Adipocyte (in vitro differentiated cells): ENCODE measurements around the gene REC8.

ENCODE experiments used
- DNase-seq: peaks from one replicate; pipeline ENCODE4 v3.0.0-alpha.2; 2015; ENCODE audit warnings: low read depth
- H3K27me3 ChIP-seq: replicated peaks from 2 replicates; pipeline ENCODE4 v1.7.0; 2013; ENCODE audit warnings: mild to moderate bottlenecking, low read length, moderate library complexity; ENCODE audit not compliant: control insufficient read depth, insufficient read depth
- H3K36me3 ChIP-seq: 2 replicates; pipeline ENCODE4 v1.7.0; 2013; ENCODE audit warnings: low read length, mild to moderate bottlenecking, moderate library complexity; ENCODE audit not compliant: control insufficient read depth, insufficient read depth, severe bottlenecking
- H3K4me1 ChIP-seq: 2 replicates; pipeline ENCODE4 v1.7.0; 2013; ENCODE audit warnings: mild to moderate bottlenecking, low read length, moderate library complexity; ENCODE audit not compliant: control insufficient read depth, insufficient read depth
- H3K4me3 ChIP-seq: 2 replicates; pipeline ENCODE4 v1.7.0; 2013; ENCODE audit warnings: mild to moderate bottlenecking, low read length, moderate library complexity
- H3K9ac ChIP-seq: 2 replicates; pipeline ENCODE4 v1.7.0; 2013; ENCODE audit warnings: mild to moderate bottlenecking, low read length, moderate library complexity
- H3K9me3 ChIP-seq: 2 replicates; pipeline ENCODE4 v1.7.0; 2013; ENCODE audit warnings: mild to moderate bottlenecking, low read length, moderate library complexity; ENCODE audit not compliant: control insufficient read depth

Gene REC8

DNA sequence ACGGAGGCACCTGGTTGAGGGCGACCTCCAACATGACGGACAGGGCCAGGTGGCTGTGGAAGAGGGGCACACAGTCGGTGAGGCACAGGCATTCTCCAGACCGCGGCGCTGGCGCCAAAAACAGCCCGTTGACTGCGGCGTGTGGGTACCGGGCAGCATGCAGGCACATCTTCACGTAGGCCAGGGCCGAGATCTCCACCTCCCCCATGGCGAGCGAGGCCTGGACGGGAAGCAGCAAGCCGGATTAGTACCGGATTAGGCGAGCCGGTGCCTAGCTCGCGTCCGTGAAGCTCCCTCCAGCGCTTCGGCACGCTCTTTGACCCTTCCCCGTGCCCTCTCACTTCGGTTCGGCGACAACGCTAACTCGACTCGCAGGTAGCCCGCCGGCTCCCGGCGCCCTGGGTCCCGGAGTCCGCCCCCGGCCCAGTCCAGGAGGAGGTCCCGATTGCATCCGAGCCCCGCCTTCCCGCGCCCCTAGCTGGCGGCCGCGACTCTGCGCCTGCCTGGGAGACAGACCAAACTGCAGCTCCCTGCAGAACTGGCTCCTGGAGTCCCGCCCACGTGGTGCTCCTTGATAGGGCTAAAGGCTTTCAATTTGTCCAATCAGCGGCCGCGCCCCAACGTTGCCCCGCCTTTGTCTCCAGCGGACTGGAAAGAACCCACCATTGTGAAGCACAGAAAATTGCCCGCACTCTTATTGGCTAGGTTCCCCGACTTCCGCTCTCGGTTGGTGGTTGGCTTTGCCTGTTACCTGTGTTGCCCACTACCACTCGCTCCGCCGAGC is 30.6 kb upstream of the REC8 start, which contains the start of gene EMC9:
TSS of gene EMC9 (minus strand) at position 495 of the 784 bp plus-strand sequence. CDS start at position 208, 287 bp downstream.
- Histone ChIP-seq H3K27me3 (no peaks in the 10 kb centered on the region), H3K9ac (peak within 1 kb of the TSS; percentile 88), H3K4me1 (peaks cover 35% of the 10 kb centered on the region), H3K4me3 (peak within 1 kb of the TSS; percentile 87), H3K9me3 (no peaks in the 10 kb centered on the region), H3K36me3 (peaks cover 21% of the 10 kb centered on the region)
- DNase-seq, result peak; percentile 100

DNA sequence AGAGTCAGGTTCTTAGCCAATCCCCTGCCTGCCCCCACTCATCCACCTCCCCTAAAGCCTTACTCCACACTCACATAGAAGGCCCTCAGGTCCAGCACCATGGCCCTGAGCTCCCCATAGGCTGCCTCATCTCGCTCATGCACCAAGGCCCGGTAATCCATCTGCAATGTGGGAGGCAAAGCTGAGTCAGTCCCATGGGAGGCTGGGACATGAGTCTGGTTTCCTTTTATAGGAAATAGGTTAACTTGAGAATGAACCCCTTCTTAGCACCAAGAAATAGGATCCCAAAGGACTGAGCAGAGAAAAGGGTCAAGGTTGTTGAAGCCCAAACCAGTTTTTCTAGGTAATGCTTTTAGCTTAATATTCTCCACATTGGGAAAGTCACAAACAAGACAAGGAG is 28.4 kb upstream of the REC8 start:
- H3K4me3 ChIP-seq, result no peak overlapping the region
- peaks cover 33% of the 10 kb centered on the region for H3K4me1 ChIP-seq
- H3K36me3 ChIP-seq, result peaks cover 11% of the 10 kb centered on the region
- H3K27me3 ChIP-seq, result no peaks in the 10 kb centered on the region
- H3K9ac ChIP-seq, result no peak overlapping the region
- no peak for DNase-seq
- H3K9me3 ChIP-seq, result no peaks in the 10 kb centered on the region

DNA sequence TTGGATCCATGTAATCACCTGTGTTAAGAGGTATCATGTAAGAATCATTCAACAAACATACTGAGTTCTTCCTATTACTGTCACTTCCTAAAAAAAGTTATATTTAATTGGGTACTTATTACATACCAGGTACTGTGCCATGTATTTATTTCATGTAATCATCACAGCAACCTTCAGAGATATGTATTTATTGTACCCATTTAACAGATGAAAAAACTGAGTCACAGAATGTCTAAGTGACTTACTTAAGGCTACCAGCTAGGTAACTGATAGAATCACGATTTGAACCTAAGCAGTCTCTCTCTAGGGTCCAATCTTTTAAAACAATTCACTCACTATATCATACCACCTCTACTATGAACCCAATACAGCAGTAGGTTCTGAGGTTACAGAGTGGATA is 27.4 kb upstream of the REC8 start:
- no peak overlapping the region for H3K9ac ChIP-seq
- H3K4me3 ChIP-seq, result no peak overlapping the region
- no peaks in the 10 kb centered on the region for H3K9me3 ChIP-seq
- no peak for DNase-seq
- peaks cover 5% of the 10 kb centered on the region for H3K36me3 ChIP-seq
- peaks cover 36% of the 10 kb centered on the region for H3K4me1 ChIP-seq
- no peaks in the 10 kb centered on the region for H3K27me3 ChIP-seq

DNA sequence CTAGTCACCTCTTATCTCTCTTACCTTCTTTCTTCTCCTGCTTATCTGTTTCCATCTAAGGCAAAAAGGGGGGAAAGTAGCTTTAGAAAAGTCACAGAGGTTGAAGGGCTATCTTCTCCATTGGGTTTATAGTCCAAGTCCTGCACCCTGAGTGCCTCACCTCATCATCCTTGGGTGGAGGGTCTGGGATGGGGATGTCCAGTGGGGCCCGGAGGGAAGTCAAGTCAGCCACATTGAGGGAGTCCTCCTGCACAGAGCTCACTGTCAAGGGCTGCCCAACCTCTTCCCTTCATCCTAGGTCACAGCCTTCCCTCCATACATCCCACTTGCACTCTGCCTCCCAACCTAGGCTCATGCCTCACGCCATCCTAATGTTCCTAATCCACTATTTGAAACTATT is 26.7 kb upstream of the REC8 start:
- H3K9me3 ChIP-seq, result no peaks in the 10 kb centered on the region
- peak overlapping the region; percentile 92 for H3K9ac ChIP-seq
- H3K4me1 ChIP-seq, result peaks cover 36% of the 10 kb centered on the region
- no peak for DNase-seq
- no peaks in the 10 kb centered on the region for H3K27me3 ChIP-seq
- peaks cover 11% of the 10 kb centered on the region for H3K36me3 ChIP-seq
- peak overlapping the region; percentile 97 for H3K4me3 ChIP-seq

DNA sequence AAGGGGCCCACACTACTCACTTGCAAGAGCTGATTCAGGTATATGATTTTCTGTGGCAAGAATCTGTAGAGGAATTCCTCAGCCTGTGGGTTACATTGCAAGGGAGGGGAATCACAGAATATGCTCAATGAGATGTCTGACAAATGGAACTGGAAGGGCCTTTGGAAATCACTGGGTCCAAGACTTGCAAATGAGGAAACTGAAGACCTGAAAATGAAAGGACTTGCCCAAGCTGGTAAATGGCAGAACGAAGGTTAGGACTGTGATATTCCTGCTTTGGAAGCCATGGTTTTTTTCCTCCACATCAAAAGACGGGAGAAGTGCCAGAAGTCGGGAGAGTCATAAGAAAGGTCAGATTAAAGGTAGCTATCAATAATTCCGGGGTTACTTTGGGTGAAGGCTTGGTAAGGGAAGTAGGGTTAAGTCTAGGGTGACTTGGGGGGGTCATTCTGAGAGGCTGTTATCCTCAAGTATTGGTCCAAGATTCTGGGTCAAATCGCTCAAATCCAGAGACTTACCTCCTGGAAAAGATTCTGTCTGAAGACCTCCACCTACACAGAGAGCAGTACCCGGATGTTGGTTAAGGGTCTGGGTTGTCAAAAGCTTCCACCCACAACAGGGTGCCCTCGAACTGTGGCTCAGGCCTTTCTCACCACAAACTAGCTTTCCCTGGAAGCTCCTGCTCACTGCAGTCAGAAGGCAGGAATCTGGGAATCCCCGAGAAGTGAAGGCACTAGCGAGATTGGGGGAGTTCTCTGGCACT is 26.0 kb upstream of the REC8 start:
- no peaks in the 10 kb centered on the region for H3K27me3 ChIP-seq
- DNase-seq, result no peak
- H3K4me3 ChIP-seq, result peak overlapping the region; percentile 97
- H3K9me3 ChIP-seq, result no peaks in the 10 kb centered on the region
- H3K9ac ChIP-seq, result peak overlapping the region; percentile 92
- H3K4me1 ChIP-seq, result peaks cover 36% of the 10 kb centered on the region
- H3K36me3 ChIP-seq, result peaks cover 18% of the 10 kb centered on the region

DNA sequence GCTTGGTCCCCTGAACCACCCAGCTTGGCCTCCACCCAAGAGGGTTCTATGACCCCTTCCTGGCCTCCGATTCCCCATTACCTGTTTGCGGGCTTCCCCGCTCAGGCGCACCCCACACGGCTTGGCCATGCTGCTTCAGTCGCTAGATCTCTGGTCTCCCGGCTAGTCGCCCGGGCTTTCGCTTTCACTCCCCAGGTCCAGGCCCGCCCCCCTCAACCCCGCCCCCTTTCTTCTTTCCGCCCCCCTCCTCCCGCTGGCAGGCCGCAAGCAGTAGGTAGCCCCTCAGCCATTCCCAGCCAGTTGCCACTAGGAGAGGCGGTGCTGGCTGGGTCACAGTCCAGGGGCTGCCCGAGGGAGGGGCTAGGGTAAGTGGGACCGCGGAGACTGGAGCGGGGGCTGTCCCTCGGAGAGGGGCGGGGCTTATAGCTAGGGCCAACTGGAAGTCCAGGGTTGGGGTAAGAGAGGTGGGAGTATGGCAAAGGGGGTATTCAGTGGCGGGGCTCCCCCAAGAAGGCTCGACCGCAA is 25.4 kb upstream of the REC8 start, which contains the start of gene PSME2:
TSS of gene PSME2 (minus strand) at position 158 of the 525 bp plus-strand sequence. CDS start at position 129, 29 bp downstream.
- DNase-seq, result peak; percentile 97
- Histone ChIP-seq H3K4me3 (peak within 1 kb of the TSS; percentile 97), H3K36me3 (peaks cover 24% of the 10 kb centered on the region), H3K9me3 (no peaks in the 10 kb centered on the region), H3K9ac (peak within 1 kb of the TSS; percentile 95), H3K27me3 (no peaks in the 10 kb centered on the region), H3K4me1 (peaks cover 36% of the 10 kb centered on the region)

DNA sequence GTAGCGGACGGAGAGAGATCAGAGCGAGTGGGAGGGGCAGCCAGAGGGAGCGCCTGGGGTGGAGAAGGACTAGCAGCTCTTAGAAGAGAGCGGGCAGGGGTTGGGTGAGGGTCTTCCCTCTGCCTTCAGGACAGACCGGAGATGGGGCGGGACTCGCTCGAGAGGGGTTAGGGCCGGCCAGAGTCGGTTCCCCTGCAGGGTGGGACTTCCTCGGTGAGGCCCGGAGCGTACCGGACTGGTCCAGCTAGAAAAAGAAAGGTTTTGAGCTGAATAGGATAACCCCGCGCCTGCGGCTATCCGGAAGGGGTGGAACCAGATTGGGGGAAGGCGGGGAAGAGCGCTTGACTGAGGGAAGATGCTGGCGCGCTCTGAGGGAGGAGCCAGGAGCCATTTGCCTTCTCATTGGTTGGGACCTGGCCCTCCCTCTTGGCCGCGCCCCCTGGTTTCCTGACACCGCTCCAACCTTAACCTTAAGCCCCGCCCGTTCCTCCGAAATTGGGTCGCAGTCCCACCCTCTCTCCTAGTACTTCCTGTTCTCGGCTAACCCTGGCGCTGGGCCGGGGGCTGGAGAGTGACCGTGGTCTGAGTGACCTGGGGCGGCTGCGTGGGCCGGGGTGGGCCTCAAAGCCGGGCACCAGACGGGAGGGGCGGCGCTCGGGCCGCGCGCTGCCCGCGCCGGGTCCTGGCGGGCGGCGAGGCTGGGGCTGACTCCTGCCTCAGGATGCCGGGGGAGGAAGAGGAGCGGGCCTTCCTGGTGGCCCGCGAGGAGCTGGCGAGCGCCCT is 24.7 kb upstream of the REC8 start, which contains the start of gene RNF31:
TSS of gene RNF31 (plus strand) at position 521 of the 783 bp plus-strand sequence. CDS start at position 722, 201 bp downstream.
- peak within 1 kb of the TSS; percentile 95 for H3K9ac ChIP-seq
- H3K36me3 ChIP-seq, result peaks cover 31% of the 10 kb centered on the region
- H3K4me3 ChIP-seq, result peak within 1 kb of the TSS; percentile 97
- no peaks in the 10 kb centered on the region for H3K9me3 ChIP-seq
- peak; percentile 99 for DNase-seq
- H3K4me1 ChIP-seq, result peaks cover 31% of the 10 kb centered on the region
- H3K27me3 ChIP-seq, result no peaks in the 10 kb centered on the region

DNA sequence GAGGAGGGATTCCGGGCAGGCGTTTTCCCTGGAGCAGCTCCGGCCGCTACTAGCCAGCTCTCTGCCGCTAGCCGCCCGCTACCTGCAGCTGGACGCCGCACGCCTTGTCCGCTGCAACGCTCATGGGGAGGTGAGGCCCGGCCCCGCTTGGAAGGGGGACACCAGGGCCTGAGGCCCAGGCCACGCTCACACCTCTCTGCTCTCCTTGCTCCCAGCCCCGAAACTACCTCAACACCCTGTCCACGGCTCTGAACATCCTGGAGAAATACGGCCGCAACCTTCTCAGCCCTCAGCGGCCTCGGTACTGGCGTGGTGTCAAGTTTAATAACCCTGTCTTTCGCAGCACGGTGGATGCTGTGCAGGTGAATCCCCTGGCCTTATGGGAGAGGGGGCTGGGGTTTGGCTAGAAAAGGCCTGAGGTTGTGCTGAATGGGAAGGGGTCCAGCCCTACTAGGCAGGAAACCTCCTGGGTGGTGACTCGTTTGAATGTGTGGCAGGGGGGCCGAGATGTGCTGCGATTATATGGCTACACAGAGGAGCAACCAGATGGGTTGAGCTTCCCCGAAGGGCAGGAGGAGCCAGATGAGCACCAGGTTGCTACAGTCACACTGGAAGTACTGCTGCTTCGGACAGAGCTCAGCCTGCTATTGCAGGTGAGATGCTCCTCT is 24.0 kb upstream of the REC8 start:
- Histone ChIP-seq H3K9ac (peak overlapping the region; percentile 95), H3K4me1 (peaks cover 31% of the 10 kb centered on the region), H3K9me3 (no peaks in the 10 kb centered on the region), H3K27me3 (no peaks in the 10 kb centered on the region), H3K4me3 (peak overlapping the region; percentile 97), H3K36me3 (peaks cover 36% of the 10 kb centered on the region)
- no peak for DNase-seq

DNA sequence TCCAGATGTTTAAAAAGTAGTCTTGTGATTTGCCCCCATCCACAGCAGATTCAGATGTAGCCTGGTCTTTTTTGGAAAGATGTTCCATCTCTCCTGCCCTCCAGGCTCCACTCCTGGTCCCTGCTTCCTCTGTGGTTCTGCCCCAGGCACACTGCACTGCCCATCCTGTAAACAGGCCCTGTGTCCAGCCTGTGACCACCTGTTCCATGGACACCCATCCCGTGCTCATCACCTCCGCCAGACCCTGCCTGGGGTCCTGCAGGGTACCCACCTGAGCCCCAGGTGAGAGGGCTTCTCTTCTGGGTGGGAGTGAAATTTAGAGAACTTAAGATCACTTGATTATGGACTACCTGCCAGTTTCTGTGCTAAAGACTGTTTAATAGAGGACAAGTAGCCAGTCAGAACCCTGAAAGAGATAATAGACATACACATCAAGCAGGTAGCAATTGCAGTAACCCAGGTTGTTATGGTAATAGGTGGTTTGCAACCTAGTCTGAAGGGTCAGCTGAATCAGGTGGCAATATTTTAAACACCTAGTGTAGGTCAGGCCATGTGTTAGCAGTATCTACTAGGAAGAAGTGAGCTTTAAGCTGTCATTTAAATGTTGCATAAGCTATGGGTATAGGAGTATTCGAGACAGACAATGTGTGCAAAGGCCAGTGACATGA is 22.4 kb upstream of the REC8 start:
- DNase-seq, result no peak
- H3K4me3 ChIP-seq, result no peak overlapping the region
- H3K9me3 ChIP-seq, result no peaks in the 10 kb centered on the region
- H3K27me3 ChIP-seq, result no peaks in the 10 kb centered on the region
- H3K9ac ChIP-seq, result no peak overlapping the region
- H3K4me1 ChIP-seq, result peaks cover 21% of the 10 kb centered on the region
- H3K36me3 ChIP-seq, result peaks cover 41% of the 10 kb centered on the region

DNA sequence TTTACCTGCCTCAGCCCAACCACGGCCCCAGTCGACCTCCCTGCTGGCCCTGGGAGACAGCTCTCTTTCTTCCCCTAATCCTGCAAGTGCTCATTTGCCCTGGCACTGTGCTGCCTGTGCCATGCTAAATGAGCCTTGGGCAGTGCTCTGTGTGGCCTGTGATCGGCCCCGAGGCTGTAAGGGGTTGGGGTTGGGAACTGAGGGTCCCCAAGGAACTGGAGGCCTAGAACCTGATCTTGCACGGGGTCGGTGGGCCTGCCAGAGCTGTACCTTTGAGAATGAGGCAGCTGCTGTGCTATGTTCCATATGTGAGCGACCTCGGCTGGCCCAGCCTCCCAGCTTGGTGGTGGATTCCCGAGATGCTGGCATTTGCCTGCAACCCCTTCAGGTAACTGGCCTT is 21.8 kb upstream of the REC8 start:
- H3K27me3 ChIP-seq, result no peaks in the 10 kb centered on the region
- no peak overlapping the region for H3K9ac ChIP-seq
- no peak for DNase-seq
- H3K9me3 ChIP-seq, result no peaks in the 10 kb centered on the region
- H3K36me3 ChIP-seq, result peaks cover 47% of the 10 kb centered on the region
- H3K4me3 ChIP-seq, result no peak overlapping the region
- peaks cover 21% of the 10 kb centered on the region for H3K4me1 ChIP-seq
